H1 (cell line): ENCODE measurements around the gene PDE4B. TPM values are rescaled to one million over a fixed set of nuclear protein-coding genes. Genes with fewer than 3 reads are reported as not detected.

Source experiments
- ATF2 ChIP-seq: IDR thresholded peaks from 2 replicates; pipeline ENCODE4 v1.6.1; 2012; ENCODE audit warnings: low read length, inconsistent platforms
- CHD7 ChIP-seq: fragments of 300-600 bp; sonication (generic); IDR thresholded peaks from 2 replicates; pipeline ENCODE4 v1.7.1; 2012; ENCODE audit warnings: low read length, moderate library complexity, mild to moderate bottlenecking, inconsistent platforms; ENCODE audit not compliant: insufficient replicate concordance
- E2F6 ChIP-seq: IDR thresholded peaks from 2 replicates; pipeline ENCODE4 v1.6.1; 2012; ENCODE audit warnings: inconsistent platforms
- EGR1 ChIP-seq: IDR thresholded peaks from 2 replicates; pipeline ENCODE4 v1.6.1; 2011; ENCODE audit warnings: low read depth, low read length, borderline replicate concordance
- HDAC6 ChIP-seq: IDR thresholded peaks from one replicate; pipeline ENCODE4 v1.7.1; 2012; ENCODE audit warnings: low read depth, mild to moderate bottlenecking, inconsistent platforms, low read length, moderate library complexity
- SIRT6 ChIP-seq: IDR thresholded peaks from one replicate; pipeline ENCODE4 v1.7.1; 2012; ENCODE audit warnings: low read length, inconsistent platforms
- SP4 ChIP-seq: IDR thresholded peaks from 2 replicates; pipeline ENCODE4 v1.6.1; 2012; ENCODE audit warnings: low read length, inconsistent platforms
- ZNF274 ChIP-seq: IDR thresholded peaks from 2 replicates; pipeline ENCODE4 v1.7.0; 2012; ENCODE audit warnings: low read length, borderline replicate concordance; ENCODE audit errors: extremely low read depth
- polyA plus RNA-seq, 7 experiments: library from polyadenylated mRNA; depleted of rRNA in 3 of 7; stranded (reverse) in 5 of 7; unstranded in 2 of 7; fragments of >200 nt in 5 of 7; fragments of 200-250 nt in 2 of 7; gene quantifications; 1 replicate in 5 of 7; 2 replicates in 1 of 7; 4 replicates in 1 of 7; pipeline versions ENCODE4 v1.2.1 to v1.2.3, GENCODE V29; 2011 to 2013; ENCODE audit warnings: missing spikeins in 2 of 7, mixed read lengths in 2 of 7
- total RNA-seq: library from RNA; stranded (reverse); fragmentation: NEBNext Ultra II Directional; extraction: Animal tissue kit (Norgen Biotek cat#: 25700); gene quantifications from 2 replicates; pipeline ENCODE4 v1.2.1, GENCODE V29; 2021

PDE4B gene
- total and polyA plus RNA-seq, 2 of the 8 experiments (the other 6 are each of a cell fraction or from before 2014, with no cell fraction given) = 5.0 to 15.1 TPM

- TF ChIP-seq CHD7 = no peak
- TF ChIP-seq ZNF274 = no peak
- no peak for TF ChIP-seq HDAC6
- no peak for TF ChIP-seq ATF2
- TF ChIP-seq E2F6 = no peak
- no peak for TF ChIP-seq SP4
- no peak for TF ChIP-seq SIRT6
- TF ChIP-seq EGR1 = no peak
These were observed 156.5 kb downstream of the PDE4B start (continued) for GRCh38 chr1:65949230-65949626.
